ENCODE measurements around the gene NBEA. TPM values are rescaled to one million over a fixed set of nuclear protein-coding genes. Genes with fewer than 3 reads are reported as not detected.
"Not testable (repeated sequence)": the region's sequence is repeated elsewhere in the genome, so short reads cannot be mapped to it uniquely, and the experiment has no call there.

Gene NBEA
- total RNA-seq, 2 donors from 2014 or later, result 2.1 to 4.3 TPM

DNA sequence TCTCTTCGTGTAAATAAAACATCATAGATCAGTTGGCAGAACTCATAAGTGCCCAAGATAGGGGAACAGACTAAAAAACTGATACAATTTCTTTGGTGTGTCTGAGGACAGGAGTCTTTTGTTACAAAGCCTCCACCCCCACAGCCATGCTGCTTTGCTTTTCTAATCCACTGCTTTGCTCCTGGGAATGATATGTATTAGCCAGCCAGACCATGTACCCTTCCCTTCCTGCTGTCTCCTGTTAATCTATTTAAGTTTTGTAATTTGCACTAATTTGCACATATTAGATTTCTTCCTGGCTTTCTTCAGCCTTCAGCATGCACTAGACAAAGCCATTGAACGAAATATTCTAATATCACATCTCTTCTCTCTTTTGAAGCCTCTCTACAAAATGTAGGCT is 403.9 kb downstream of the NBEA start:
- intact Hi-C loops (cut with DNase I, micrococcal nuclease), result no loop called here
- DNase-seq, result no peak
- ATAC-seq, result no peak

DNA sequence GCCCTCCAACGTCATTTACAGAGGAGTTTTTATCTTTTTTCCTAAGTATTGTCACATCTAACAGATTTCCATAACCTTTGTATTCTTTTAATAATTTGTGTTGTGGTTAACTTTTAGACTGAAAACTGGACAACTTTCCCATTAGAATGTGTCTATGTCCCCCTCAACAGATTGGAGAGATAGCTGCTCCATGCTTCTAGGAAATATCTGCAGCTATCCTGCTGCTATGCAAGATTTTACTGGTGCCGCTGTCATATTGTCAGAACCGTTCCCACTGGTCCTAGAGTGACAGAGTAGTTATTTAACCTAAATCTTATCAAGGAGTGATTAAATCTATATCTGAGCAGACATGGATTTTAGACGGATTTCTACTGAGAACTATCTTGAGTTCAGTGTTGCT is 404.4 kb downstream of the NBEA start:
- no peak for ATAC-seq
- no peak for DNase-seq

DNA sequence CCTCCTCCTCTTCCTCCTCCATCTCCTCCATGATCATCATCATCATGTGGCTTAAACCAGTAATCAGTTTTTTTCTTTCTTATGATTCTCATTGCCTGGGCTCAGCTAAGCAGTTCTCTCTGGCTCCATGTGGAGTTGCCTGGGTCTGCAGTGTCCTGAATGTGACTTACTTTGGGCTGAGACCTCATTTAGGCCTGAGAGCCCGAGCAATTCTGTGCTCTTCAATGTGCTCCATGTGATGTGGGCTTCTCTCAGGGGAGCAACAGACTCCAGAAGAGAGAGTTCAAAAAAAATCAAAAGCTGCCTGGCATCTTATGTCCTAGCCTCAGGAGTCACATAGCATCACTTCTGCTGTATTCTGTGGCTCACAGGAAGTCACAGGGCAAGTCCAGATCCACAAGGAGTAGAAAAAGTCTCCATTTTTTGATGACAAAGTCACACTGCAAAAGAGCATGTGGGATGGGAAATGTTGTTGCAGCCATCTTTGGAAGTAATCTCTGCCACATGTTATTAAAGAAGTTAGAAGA is 405.7 kb downstream of the NBEA start:
- ATAC-seq, result no peak
- DNase-seq, result no peak
- intact Hi-C loops (cut with DNase I, micrococcal nuclease), result no loop called here

More for the DNA sequence above, 404.4 kb downstream of the NBEA start:
- intact Hi-C loops (cut with DNase I, micrococcal nuclease), result no loop called here

DNA sequence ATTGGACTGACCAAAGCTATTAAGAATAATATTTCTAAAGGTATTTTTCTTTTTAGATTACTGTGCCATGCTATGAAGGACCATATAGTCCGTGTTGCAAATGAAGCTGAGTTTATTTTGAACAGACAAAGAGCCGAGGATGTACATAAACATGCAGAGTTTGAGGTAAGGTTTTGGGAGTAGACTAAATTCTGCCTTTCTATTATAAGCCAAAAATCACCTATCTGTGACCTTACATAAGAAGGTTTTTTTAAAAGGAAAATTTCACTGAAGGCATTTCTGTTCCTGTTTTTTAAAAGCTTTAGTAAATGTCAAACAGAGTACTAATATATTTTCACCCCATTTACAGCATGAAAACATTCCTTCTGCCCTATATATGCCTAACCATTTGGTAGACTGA is 407.0 kb downstream of the NBEA start:
- DNase-seq, result no peak
- intact Hi-C loops (cut with DNase I, micrococcal nuclease), result no loop called here
- no peak for ATAC-seq

DNA sequence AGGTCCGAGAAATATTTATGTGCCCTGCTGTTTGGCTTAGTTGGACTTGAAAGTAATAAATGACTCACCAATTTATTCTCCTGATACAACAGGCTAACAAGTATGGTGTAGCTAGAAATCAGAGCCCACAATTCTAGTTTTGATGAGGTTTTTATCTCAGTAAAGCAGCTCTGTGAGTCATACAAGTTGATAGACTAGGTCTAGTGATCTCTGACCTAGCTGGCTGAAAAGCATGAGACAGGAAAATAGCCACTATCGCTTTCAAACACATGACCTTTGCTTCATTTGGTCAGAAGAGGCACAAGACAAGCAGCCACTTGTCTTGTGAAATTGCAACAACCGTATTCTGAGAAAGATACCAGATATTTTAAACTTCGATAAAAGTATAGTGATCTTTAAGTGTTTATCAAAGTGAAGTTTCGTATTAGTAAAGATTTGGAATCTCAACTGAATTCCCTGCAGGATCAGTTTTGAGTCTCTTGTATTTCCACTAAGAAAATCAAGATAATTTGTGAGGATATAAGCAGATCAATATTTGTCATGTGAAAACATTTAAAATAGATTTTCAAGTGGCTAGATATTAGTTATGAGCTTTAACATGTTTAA is 407.7 kb downstream of the NBEA start:
- ATAC-seq (peak; percentile 94), DNase-seq (no peak)

DNA sequence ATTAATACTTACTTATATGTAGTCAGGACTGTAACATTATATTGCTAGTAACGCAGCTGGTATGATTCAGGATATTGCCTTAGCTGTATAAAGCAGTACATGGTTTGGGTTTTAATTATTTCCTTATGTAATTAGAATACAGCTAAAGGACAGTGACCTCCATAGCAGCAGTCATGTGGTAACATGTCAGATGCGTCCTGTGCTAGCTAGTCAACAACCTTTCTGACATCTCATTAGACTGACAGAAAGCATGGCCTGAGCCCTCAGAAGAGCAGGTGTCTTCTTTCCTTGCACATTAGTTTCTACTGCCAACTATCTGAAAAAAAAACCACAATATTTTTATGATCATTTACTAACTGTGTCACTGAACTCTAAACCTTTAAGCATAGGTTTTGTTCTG is 412.2 kb downstream of the NBEA start:
- DNase-seq (no peak), ATAC-seq (no peak)
- intact Hi-C loops (cut with DNase I, micrococcal nuclease), result no loop called here

More for the DNA sequence above, 407.7 kb downstream of the NBEA start:
- intact Hi-C loops (cut with DNase I, micrococcal nuclease), result no loop called here

DNA sequence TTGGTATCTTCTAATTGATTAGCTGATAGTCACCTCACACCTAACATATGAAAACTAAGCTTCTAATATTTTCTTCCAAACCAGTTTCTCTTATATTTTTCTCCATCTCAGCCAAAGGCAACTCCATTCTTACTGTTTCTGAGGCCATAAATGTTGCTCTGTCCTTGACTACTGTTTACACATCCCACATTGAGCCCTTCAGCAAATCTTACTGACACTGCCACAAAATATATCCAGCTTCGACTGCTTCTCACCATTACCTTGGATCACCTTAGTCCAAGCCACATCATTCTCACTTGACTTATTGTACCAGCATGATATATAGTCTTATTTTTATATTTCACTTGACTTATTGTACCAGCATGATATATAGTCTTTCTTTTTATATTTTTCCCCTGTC is 412.8 kb downstream of the NBEA start:
- intact Hi-C loops (cut with DNase I, micrococcal nuclease), result no loop called here
- no peak for ATAC-seq
- DNase-seq, result no peak

DNA sequence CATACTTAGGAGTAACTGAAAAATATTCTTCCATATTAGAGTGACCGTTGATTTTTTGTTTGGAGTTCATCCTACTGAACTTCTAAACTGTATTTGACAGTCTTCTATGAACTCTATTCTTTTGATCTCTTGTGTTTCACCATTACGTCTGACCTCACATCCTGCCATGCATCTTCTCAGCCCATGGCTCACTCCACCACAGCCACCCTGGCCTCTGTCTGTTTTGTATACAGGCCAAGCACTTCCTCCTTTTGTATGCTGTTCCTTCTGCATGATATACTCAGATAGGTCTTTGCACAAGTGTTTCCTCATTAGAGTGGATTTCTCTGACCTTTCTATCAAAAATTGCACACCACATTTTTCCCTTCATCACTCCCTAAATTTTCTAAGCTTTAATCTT is 414.5 kb downstream of the NBEA start:
- ATAC-seq (no peak), DNase-seq (no peak)
- intact Hi-C loops (cut with DNase I, micrococcal nuclease), result no loop called here

DNA sequence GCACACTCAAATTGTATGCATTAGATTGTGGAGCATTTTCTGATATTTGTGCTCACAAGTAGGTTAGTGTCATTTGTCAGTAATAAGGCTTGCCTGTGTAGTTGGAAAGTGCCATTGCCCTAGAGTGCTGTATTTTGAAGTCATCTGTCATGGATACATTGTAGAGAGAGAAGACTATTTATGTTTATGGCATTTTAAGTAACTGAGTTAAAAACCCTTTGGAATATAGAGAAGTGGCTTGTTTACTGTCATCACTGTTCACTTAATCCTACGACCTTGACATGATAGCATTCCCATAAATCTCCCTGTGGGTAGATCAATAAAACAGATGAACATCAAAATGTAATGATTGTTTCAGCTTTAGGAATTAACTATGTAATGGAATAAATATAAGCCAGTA is 423.8 kb downstream of the NBEA start:
- DNase-seq, result no peak
- no peak for ATAC-seq
- intact Hi-C loops (cut with DNase I, micrococcal nuclease), result no loop called here

DNA sequence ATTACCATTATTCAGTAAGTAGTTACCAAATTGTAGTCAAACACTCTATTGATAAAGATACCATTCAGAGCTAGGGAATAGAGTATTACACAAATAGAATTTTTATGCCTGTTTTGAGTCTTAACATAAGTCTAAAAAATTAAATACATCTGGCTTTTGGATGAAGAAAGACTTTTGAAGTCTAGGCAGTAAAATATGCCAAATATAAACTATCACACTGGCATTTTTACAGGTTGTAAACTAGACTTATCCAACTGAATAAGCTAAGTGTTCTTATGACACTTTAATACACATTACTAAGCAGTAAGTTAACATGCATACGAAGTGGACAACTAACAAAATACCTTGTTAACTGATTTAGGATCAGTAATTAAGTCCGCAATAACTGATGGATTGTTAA is 425.5 kb downstream of the NBEA start:
- no peak for ATAC-seq
- intact Hi-C loops (cut with DNase I, micrococcal nuclease), result no loop called here
- DNase-seq, result no peak

DNA sequence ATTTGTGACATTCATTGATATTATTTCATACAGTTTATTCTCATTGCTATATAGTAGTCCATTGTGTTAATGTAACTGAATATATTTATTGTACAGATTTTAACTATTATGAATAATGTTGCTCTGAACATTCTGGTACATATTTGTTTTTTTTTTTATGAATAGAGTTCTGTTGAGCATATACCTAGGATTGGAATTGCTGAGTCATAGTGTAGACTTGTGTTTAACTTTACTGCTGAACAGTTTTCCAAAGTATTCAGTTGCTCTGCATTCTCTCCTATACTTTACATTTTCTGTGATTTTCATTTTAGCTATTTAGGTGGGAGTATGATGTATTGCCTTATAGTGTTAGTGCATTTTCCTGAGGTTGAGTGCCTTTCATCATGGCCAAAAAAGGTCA is 436.9 kb downstream of the NBEA start:
- DNase-seq (no peak), ATAC-seq (no peak)
- intact Hi-C loops (cut with DNase I, micrococcal nuclease), result no loop called here

DNA sequence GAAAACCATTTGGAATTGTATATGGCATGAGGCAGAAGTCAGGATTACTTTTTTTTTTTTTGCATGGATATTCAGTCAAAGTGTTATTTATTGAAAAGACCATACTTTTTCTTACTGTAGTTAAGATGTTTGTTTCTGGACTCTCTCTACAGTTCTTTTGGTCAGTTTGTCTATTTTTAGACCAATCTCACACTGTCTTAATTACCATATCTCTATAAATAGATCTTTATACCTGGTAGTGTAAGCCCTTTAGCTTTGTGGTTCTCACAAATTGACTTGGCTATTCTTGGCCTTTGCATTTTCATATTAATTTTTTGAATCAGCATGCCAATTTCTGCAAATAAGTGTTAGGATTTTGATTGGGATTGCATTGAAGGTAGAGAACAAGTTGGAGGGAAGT is 437.6 kb downstream of the NBEA start:
- ATAC-seq (no peak), DNase-seq (no peak)
- intact Hi-C loops (cut with DNase I, micrococcal nuclease), result no loop called here

DNA sequence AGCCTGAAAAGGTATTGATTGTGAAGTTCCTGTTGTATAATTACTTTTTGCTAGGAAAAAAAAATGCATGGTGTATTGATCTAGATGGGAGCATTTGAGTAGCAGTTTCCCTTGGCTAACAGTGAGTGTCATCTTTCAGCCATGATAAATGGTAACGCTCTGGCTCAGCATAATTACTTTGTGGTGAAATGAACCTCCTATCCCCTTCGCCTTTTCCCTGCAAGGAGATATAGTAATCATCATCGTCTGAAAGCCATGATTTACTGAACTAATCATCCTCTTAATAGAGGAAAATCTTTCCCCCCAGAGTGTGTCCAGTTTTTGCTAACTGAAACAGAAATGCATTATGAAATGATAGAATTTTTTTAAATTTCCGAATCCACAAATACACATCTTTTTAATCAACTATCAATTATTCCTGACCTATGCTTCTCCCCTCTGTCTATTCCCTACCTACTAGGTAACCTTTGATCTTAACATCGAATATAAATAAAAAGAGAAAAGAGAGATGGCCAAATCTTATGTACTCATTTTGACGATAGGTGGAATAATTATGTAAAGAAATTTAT is 445.7 kb downstream of the NBEA start:
- no peak for DNase-seq
- intact Hi-C loops (cut with DNase I, micrococcal nuclease), result no loop called here

DNA sequence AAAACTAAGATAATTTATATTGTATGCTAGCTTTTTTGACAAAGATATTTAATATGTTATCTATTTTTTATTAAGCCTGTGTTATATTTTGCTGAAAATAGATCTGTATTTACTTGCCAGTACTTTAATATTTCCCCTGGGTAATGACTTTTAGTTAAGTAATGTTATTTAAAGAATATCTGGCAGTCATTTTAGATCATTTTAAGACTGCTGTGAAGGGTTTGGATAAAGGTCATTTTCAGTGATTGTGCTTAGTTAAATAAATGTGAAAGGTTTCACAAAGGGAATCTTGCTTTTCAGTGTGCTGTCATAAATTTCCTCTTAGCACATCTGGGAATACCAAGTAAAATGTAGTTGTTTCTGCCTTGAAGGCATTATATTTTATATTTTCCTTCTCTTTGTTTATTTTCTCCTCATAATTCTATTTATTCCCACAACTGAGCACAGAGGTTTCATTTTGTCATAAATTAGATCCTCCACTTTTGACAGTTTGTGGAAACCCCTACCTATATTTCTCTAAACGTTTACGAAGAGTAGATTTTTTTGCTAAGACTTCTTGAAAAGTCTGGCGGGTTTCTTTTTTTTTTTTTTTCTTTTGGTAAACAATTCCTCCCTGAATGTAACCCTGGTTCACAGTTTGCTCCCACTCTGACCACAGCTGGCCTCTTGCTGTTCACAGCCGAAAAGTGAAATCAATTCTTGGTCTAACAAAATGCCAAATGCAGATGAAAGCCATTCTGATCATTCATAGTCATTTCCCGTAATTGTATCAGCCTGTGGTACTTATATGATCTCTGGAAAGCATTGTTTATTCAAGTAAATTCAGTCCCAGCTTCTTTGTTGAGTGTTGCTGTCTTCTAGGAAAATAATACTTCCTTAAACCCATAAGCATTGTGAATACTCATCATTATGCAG is 446.6 kb downstream of the NBEA start:
- ATAC-seq, result no peak
- no peak for DNase-seq
- intact Hi-C loops (cut with DNase I, micrococcal nuclease), result no loop called here

More for the DNA sequence above, 445.7 kb downstream of the NBEA start:
- no peak for ATAC-seq

DNA sequence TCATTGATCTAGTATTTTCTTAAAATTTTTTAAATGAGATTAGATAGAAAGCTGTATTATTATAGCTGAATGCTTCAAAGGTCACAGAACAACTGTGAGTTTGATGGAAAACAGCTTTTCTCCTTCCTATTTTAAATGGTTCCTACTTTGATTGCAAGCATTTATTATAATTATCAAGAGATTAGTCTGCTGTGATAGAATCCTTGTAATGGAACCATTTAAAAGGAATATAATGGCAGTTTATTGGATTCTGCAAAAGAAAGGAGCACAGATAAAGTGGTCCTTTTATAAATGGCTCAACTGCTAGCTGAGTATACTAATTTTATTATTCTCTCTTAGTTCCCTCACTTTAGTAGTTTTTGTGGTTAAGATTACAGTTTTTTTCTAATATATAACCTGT is 447.5 kb downstream of the NBEA start:
- no peak for ATAC-seq
- intact Hi-C loops (cut with DNase I, micrococcal nuclease), result no loop called here
- DNase-seq, result no peak

DNA sequence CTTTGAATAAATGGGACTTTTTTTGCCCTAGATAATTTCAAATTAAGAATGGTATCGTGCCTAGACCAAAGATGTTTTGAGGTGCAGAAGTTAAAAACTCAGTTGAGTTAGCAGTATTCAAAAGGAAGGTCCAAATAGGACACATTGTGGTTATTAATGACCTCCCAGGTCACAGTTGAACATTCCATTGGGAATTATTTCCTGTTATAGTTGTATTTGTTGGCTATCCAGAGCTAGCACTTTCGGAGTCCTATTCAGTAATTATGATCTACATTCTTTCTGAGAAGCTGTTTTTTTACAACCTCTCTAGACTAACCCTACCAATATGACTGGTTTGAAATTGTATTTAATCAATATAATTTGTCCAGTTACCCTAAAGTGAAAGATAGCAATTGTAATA is 450.7 kb downstream of the NBEA start:
- no peak for DNase-seq
- no peak for ATAC-seq
- intact Hi-C loops (cut with DNase I, micrococcal nuclease), result no loop called here

DNA sequence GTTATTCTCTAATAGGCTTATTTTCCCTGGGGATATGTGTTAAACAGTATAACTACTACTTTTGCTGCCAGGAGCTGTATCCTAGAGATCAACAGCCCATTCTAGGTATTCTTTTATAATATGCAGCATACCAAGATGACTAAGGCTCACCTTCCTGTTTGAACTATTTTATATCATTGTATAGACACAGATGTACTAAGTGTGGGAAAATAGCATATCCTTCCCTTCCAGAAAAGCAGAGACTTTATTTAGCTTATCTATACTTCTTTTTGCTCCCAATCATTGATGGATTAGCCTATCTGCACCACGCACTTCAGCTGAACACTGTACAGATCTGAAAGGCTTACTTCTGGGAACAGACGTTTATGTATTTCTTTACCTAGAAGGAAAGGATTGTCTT is 451.8 kb downstream of the NBEA start:
- intact Hi-C loops (cut with DNase I, micrococcal nuclease), result no loop called here
- ATAC-seq (no peak), DNase-seq (no peak)

DNA sequence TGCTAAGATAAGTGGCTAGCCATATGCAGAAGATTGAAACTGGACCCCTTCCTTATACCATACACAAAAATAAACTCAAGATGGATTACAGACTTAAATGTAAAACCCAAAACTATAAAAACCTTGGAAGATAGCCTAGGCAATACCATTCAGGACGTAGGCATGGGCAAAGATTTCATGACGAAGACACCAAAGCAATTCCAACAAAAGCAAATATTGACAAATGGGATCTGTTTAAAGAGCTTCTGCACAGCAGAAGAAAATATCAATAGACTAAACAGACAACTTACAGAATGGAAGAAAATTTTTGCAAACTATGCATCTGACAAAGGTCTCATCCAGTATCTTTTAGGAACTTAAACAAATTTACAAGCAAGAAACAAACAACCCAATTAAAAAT is 466.2 kb downstream of the NBEA start:
- DNase-seq; ATAC-seq; intact Hi-C loops (cut with DNase I, micrococcal nuclease): not testable (repeated sequence)

DNA sequence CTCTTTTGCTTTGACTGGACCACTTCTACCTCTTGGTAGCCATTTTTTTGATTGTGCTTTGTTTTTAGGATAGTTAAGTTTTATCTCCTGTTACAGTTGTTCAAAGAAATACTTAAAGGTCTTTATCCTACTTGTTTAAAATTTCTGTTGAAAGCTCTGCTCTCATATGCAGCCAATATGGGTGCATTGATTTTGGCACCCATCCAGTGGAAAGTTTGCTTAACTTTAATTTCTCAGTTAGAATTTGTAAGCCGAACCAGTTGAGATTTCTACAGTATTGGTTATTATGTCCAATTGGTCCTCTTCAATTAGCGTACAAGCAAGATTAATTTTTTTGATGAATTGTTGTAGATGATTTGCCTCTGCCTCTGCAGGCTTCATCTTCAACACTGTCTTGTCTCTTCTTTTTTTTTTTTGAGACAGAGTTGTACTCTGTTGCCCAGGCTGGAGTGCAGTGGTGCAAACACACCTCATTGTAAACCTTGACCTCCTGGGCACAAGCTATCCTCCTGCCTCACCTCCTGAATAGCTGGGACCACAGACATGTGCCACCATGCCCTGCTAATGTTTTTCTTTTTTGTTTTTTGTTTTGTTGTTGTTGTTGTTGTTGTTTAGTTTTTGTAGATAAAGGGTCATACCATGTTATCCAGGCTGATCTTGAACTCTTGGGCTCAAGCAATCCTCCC is 469.1 kb downstream of the NBEA start:
- ATAC-seq, result no peak

More for the DNA sequence above, 469.1 kb downstream of the NBEA start:
- no peak for DNase-seq
- intact Hi-C loops (cut with DNase I, micrococcal nuclease), result no loop called here

Data from left colon (tissue), 2 donors.